Epithelial cell of proximal tubule (primary cell): ENCODE measurements around the gene BCDIN3D. TPM values are rescaled to one million over a fixed set of nuclear protein-coding genes. Genes with fewer than 3 reads are reported as not detected.

ENCODE experiments used
- DNase-seq: peaks from one replicate; pipeline ENCODE4 v3.0.0-alpha.2; 2011; ENCODE audit warnings: low read depth
- H3K4me3 ChIP-seq: 2 replicates; pipeline ENCODE4 v1.5.1; 2011; ENCODE audit warnings: low read depth, mild to moderate bottlenecking, low read length
- CTCF ChIP-seq: conservative IDR thresholded peaks from 2 replicates; pipeline ENCODE4 v1.5.1; 2012; ENCODE audit warnings: low read depth, mild to moderate bottlenecking, low read length
- total RNA-seq: library from RNA; depleted of rRNA; stranded (reverse); fragments of >200 nt; gene quantifications from 2 replicates; pipeline ENCODE4 v1.2.3, GENCODE V29; 2015

BCDIN3D gene
- total RNA-seq, 1 donor from 2014 or later, result 7.1 TPM

GRCh38 chr12:49824895-49825294 is 18.0 kb downstream of the BCDIN3D start:
- DNase-seq, result no peak
- no peak for TF ChIP-seq CTCF
- no peak overlapping the region for H3K4me3 ChIP-seq

GRCh38 chr12:49824416-49824815 is 18.5 kb downstream of the BCDIN3D start:
- no peak overlapping the region for H3K4me3 ChIP-seq
- DNase-seq, result no peak
- TF ChIP-seq CTCF, result no peak

GRCh38 chr12:49823951-49824350 is 19.0 kb downstream of the BCDIN3D start:
- DNase-seq, result no peak
- no peak for TF ChIP-seq CTCF
- no peak overlapping the region for H3K4me3 ChIP-seq

- no peak for TF ChIP-seq CTCF
- no peak overlapping the region for H3K4me3 ChIP-seq
Observed at GRCh38 chr12:49823350-49823749, 19.6 kb downstream of the BCDIN3D start.

GRCh38 chr12:49821373-49822287 is 21.3 kb downstream of the BCDIN3D start:
- no peak for DNase-seq
- TF ChIP-seq CTCF, result no peak
- H3K4me3 ChIP-seq, result no peak overlapping the region

More at GRCh38 chr12:49823350-49823749, 19.6 kb downstream of the BCDIN3D start:
- DNase-seq, result no peak

- TF ChIP-seq CTCF, result no peak
- H3K4me3 ChIP-seq, result no peak overlapping the region
- DNase-seq, result no peak
Observed at GRCh38 chr12:49819786-49820185, 23.1 kb downstream of the BCDIN3D start.
